22Rv1 (cell line): ENCODE data around the gene JMJD7.

ENCODE experiments used
- CTCF ChIP-seq: fragments of 450-650 bp; IDR thresholded peaks from 2 replicates; pipeline ENCODE4 v1.5.1; 2017; ENCODE audit warnings: mild to moderate bottlenecking
- ZFX ChIP-seq: fragments of 450-650 bp; IDR thresholded peaks from 2 replicates; pipeline ENCODE4 v1.6.1; 2017; ENCODE audit warnings: antibody characterized with exemption, borderline replicate concordance

- no peak for TF ChIP-seq CTCF
- no peak for TF ChIP-seq ZFX
Measured at GRCh38 chr15:41797201-41797944, 30.5 kb upstream of the JMJD7 start.
